Activated T-cell treated with anti-CD3 and anti-CD28 coated beads, Interleukin-2, amount 50 U/mL, for 1 hour (primary cell): ENCODE measurements around the gene ANGPT4.
"Not testable (repeated sequence)": the region's sequence is repeated elsewhere in the genome, so short reads cannot be mapped to it uniquely, and the experiment has no call there.

Experiments used
- DNase-seq: peaks from one replicate; pipeline ENCODE4 v3.0.0-alpha.2; 2020

The ANGPT4 gene

GRCh38 chr20:842547-842940 lies 73.6 kb downstream of the ANGPT4 start:
- no peak for DNase-seq

GRCh38 chr20:841568-842546 lies 74.3 kb downstream of the ANGPT4 start:
- DNase-seq, result no peak

DNA sequence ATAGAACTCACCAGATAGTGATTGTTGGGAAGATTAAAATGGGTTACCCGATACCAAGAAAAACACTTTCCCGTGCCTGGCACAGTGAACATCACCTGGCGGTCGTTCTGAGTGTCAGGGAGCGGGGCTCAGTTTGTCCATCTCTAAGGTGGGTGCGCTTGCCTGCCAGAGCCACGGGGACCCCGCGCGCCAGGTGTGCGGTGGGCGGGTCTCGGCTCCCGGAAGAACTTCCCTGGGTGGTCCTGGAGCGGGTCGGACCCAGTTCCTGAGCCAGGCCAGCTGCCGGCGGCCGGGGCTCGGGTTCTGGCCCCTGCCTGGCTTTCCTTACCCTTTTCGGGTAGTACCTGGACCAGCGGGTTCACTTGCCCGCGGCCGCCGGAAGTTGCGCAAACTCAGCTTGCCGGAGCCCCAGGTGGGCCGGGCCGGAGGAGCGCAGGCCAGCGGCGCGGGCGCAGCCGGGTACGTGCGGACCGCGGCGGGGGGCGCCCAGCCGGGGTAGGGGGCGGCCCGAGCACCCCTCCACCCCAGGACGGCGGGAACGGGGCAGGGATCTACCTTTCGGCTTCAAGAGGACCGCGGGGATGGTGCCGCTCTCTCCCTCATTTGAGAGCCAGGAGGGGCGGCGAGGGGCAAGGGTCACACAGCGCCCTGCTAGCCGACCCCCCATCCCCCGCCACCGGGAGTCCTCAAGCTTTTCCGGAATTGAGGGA lies 75.1 kb downstream of the ANGPT4 start:
- DNase-seq, result no peak

GRCh38 chr20:840503-840857 lies 75.7 kb downstream of the ANGPT4 start:
- DNase-seq, result no peak

GRCh38 chr20:839626-840025 lies 76.5 kb downstream of the ANGPT4 start:
- no peak for DNase-seq

- no peak for DNase-seq
These were observed 77.1 kb downstream of the ANGPT4 start for GRCh38 chr20:839015-839414.

GRCh38 chr20:836190-836589 lies 79.9 kb downstream of the ANGPT4 start:
- no peak for DNase-seq

DNA sequence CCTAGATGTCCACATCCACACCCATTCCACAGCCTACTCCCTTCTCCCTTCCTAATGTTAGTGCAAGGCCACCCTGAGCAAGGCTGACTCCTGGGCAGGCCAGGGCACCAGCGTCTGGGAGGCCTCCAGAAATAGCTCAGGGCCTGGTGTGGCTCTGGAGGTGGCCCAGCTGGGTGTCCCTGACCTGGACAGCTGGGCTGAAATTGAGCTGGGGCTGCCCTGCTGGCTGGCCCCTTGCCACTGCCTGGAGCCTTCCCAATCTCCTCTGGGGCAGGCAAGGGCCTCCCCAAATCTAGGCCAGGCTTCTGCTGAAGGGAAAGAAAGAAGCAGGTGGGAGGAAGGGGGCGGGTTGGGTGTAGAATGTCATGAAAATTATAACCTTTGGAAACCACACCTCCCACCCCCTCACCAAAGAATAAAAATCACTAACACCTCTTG lies 80.5 kb downstream of the ANGPT4 start:
- no peak for DNase-seq

DNA sequence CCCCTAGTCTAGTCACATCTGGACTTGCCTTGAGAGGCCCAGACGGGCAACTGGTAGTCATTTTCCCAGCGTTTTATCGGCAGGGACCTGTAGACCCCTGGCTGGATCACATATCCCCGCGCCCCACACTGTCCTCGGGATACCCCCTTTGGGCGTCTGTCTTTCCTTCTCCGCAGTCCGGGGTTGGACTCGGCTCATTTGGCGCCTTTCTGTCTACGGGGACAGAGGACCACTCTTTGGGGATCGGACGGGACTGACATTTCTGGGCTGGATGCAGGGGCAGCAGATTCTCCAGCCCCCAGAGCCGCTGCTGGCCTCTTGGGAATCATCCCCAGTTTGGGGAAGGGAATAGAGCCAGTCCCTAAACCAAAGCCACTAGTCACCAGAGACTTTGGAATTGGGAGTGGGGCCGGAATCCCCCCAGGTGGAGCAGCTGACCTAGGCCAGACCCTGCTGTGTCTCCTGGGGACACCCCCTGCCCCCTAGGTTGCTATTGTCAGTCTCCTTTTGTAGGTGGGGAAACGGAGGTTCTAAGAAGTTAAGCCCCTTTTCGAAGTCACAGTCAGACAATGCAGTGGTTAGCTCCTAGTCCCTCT lies 81.9 kb downstream of the ANGPT4 start:
- no peak for DNase-seq

DNA sequence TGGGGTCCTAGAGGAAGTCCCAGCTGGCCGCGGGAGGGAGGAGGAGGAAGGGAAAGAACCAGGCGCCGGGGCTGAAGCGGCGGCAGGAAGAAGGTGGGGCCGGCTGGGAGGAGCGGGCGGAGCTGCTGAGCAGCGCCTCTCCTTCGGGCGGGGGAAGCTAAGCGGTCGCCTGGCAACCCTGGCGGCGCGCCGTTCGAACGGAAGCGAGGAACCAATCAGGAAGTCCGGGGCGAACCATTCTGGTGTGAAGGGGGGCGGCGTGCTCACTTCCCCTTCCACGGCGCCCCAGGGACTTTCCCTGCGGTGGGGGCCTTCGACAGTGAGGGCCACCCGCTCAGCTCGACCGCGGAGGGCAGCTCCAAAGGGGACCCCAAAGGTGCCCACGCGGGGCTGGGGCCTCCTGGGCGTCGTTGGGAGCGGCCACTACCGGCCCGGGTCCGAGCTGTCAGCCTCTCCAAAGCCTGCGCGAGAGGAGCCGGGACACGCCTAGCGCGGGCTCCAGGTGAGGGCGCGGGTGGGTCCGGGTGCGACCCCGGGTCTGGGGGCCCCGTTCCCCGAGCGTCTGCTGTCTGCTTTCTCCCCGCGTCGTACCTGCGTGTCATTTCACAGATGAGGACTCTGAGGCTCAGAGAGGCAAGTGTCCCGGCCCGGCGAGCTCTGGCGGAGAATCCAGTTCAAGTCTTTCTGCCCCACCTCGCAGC lies 82.5 kb downstream of the ANGPT4 start, which contains the start of gene FAM110A:
TSS of gene FAM110A (plus strand) at position 266 of the 701 bp plus-strand sequence. CDS start 11,090 bp downstream, outside the sequence.
- peak; percentile 94 for DNase-seq

DNA sequence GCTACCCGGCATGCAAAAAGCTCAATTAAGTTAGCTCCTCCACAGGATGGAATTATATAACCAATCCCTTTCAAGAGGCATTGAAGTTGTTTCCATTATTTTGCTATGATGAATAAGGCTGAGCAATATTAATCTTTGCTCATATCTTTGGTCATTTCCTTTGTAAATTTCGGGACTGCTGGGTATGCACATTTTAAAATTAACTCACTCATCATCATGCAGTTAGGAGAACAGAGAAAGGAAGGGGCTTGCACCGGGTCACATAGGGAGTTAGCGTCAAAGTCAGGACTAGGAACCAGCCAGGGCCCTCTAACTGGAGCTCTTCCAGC lies 83.0 kb downstream of the ANGPT4 start:
- no peak for DNase-seq

DNA sequence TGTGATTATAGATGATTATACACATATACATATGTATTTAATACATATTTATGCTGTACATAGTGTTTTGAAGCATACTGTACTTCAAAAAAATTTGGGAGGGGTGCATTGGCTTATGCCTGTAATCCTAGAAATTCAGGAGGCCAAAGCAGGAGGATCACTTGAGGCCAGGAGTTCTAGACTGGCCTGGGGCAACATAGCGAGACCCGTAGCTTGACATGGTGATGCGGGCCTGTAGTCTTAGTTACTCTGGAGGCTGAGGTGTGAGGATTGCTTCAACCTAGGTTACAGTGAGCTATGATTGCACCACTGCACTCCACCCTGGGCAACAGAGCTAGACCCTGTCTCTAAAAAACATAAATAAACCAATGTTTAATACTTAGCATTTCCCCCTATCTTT lies 84.2 kb downstream of the ANGPT4 start:
- no peak for DNase-seq

- no peak for DNase-seq
These were observed 84.9 kb downstream of the ANGPT4 start for GRCh38 chr20:831251-831650.

- no peak for DNase-seq
These were observed 86.1 kb downstream of the ANGPT4 start for GRCh38 chr20:830011-830521.

DNA sequence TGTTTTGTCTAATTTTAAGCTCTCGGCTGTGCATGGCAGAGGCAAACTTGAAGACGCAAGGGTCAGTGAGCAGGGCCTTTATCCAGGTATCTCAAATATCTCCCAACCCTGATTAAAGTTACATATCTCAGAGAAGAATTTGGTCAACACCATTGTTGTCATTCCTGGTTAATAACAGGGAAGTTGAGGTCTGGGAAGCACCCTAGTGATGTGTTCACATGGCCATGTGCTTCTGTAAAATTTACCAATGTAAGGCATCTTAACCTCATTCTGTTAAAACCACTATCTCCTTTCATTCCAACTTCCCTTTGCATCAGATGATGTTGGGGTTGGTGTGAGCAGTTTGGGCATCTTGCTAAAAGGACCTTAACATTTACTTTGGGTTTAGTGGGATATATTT lies 86.6 kb downstream of the ANGPT4 start:
- no peak for DNase-seq

DNA sequence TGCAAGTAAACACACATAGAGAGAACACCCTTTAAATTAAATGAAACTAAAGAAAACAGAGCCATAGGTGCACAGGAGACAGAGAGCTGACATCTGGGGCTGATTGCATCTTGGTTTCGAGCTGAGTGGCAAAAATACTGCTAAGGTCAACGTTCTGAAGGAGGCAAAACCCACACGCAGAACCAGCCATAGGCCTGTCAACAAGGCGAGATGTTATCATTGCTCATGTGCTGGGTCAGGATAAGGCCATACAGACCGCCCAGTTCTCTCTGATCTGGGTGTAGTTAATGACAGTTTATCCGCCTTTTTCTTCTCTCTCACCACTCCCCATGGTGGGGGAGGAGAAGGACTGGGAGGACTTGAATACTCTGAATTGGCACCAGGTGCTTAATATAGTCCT lies 87.1 kb downstream of the ANGPT4 start:
- no peak for DNase-seq

DNA sequence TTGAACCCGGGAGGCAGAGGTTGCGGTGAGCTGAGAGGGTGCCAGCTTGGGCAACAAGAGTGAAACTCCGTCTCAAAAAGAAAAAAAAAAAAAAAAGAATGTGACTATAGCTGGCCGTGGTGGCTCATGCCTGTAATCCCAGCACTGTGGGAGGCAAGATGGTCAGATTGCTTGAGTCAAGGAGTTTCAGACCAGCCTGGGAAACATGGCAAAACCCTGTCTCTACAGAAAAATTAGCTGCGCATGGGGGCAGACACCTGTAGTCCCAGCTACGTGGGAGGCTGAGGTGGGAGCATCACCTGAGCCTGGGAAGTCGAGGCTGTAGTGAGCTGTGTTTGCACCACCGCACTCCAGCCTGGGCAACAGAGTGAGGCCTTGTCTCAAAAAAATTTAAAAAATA lies 88.2 kb downstream of the ANGPT4 start:
- DNase-seq, result not testable (repeated sequence)

- no peak for DNase-seq
These were observed 89.3 kb downstream of the ANGPT4 start for GRCh38 chr20:826695-827323.

DNA sequence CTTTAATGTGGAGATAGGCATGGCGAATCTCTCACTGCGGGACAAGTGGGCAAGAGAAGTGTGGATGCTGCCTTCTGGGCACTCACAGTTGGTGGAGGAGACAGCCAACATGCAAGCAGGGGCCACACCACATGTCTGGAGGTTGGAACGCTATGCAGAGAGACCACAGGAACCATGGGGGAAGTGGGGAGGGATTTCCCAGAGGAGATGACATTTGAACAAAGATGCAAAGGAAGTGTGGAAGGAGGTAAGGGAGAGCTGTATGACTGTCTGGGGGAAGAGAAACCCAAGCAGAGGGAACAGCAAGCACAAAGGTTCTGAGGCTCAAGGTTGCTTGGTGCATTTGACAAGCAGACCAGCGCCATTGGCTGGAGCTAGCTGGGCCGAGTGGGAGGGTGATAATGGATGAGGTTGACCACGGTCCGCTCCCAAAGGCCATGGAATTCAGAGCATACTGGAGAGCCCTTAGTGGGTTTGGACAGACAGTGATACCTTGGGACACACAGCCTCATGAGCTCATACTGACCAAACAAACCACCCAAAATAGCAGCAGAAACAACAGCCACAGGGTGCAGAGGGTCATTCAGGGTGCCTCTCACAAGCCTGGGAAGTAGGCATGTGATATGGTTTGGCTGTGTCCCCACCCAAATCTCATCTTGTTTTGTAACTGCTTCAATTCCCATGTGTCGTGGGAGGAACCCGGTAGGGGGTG lies 90.3 kb downstream of the ANGPT4 start:
- DNase-seq, result no peak

DNA sequence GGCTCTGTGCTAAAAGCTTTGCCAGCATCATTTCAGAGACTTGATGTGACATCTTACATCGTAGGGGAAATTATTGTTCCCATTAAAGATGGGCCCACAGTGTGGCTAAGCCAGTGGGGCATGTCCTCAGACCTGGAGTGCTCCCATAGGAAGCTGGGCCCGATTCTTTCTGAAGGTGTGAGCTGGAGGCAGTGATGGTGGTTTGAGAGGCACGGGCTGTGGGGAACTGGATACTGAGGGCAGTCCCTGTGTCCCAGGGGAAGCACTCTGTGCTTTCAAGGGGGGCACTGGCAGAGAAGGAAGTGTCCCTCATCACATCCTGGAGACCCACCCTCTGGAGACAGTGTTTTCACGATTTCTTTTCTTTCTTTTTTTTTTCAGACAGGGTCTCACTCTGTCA lies 91.2 kb downstream of the ANGPT4 start:
- DNase-seq, result no peak

DNA sequence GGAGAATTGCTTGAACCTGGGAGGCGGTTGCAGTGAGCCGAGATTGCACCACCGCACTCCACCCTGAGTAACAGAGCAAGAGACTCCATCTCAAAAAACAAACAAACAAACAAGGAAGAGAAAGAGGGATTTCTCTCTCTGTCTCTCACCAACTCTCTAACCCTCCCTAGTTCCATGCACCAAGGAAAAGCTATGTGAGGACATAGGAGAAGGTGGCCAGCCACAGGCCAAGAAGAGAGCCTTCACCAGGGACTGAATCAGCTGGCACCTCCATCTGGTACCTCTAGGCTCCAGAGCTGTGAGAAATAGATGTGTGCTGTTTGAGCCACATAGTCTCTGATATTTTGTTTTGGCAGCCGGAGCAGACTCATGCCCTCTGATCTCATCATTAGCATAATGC lies 91.6 kb downstream of the ANGPT4 start:
- no peak for DNase-seq

DNA sequence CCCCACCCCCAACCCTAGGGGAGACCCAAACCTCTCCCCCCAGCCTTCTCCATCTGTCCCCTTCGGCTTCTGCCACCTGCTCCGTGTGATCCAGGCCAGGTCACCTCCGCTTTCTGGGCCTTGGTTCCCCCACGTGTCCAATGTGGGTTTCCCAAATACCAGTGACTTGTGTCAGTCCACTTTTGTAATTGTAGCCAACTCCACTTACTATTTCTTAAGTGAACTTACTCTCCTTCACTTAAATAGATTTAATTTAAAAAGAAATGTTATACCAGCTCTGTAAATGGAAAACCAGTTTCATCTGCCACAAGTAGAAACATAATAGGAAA lies 92.6 kb downstream of the ANGPT4 start:
- DNase-seq, result no peak
